A673 (cell line): ENCODE measurements around the gene IL1RAPL2.

Experiments
- EZH2 ChIP-seq: fragments of 200-600 bp; sonication (generic); IDR thresholded peaks from 2 replicates; pipeline ENCODE4 v1.6.1; 2017; ENCODE audit warnings: borderline replicate concordance, low read depth, mild to moderate bottlenecking, mixed read lengths, antibody characterized with exemption, low read length; ENCODE audit not compliant: poor library complexity, severe bottlenecking
- TF ChIP-seq, protein P1 (sequence below): fragments of 300-800, 200-600 bp; sonication (generic); conservative IDR thresholded peaks from 2 replicates; pipeline ENCODE4 v1.5.1; 2017; ENCODE audit warnings: low read depth, mild to moderate bottlenecking, antibody characterized with exemption, low read length, moderate library complexity, mixed read lengths

GRCh38 chrX:105758754-105759153, 1192.8 kb downstream of the IL1RAPL2 start:
- TF ChIP-seq, protein P1, sequence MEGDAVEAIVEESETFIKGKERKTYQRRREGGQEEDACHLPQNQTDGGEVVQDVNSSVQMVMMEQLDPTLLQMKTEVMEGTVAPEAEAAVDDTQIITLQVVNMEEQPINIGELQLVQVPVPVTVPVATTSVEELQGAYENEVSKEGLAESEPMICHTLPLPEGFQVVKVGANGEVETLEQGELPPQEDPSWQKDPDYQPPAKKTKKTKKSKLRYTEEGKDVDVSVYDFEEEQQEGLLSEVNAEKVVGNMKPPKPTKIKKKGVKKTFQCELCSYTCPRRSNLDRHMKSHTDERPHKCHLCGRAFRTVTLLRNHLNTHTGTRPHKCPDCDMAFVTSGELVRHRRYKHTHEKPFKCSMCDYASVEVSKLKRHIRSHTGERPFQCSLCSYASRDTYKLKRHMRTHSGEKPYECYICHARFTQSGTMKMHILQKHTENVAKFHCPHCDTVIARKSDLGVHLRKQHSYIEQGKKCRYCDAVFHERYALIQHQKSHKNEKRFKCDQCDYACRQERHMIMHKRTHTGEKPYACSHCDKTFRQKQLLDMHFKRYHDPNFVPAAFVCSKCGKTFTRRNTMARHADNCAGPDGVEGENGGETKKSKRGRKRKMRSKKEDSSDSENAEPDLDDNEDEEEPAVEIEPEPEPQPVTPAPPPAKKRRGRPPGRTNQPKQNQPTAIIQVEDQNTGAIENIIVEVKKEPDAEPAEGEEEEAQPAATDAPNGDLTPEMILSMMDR, result no peak
- no peak for TF ChIP-seq EZH2
